ENCODE measurements around the gene FAM107B. TPM values are rescaled to one million over a fixed set of nuclear protein-coding genes. Genes with fewer than 3 reads are reported as not detected.

FAM107B gene
- total and polyA plus RNA-seq, 2 experiments from 2014 or later, result 11.0 to 17.6 TPM

DNA sequence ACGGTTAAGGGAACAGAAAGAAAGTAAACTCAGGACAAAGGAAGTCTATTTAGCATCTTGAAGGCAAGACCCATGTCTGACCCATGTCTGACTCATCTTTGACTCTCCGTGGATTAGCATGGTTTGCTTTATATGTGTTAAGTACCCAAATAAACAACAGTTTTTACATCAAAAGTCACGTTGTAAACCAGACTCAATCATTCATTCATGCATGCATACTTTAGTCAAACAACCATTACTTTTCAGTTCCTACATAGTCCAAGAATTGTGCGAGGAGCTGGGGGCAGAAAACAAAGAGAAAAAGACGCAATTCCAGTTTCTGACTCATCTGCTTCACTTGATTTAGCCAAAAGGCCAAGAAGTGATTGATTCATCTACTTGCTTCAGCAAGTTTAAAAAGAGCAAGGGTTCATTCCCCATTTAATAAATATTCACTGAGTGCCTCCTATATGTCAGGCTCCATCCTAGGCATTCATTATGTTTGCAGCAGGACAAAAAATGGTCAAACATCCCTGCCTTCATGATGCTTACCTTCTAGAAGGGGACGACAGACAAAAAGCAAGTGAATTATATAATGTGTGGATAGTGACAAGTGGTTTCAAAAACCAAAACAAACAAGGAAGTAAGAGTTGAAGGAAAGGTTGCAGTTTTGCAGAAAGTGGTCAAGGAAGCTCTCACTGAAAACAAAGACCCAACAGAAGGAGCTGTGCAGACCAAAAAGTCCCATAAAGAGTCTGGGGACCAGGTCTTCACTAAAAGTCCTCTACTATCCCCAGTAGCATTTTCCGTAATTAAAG is 116.2 kb downstream of the FAM107B start (continued):
- TF ChIP-seq, protein P1, sequence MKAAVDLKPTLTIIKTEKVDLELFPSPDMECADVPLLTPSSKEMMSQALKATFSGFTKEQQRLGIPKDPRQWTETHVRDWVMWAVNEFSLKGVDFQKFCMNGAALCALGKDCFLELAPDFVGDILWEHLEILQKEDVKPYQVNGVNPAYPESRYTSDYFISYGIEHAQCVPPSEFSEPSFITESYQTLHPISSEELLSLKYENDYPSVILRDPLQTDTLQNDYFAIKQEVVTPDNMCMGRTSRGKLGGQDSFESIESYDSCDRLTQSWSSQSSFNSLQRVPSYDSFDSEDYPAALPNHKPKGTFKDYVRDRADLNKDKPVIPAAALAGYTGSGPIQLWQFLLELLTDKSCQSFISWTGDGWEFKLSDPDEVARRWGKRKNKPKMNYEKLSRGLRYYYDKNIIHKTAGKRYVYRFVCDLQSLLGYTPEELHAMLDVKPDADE (IDR thresholded peaks at IDR 0.05), result no peak
- TF ChIP-seq ZNF114 (CRISPR knock-in tag; IDR thresholded peaks at IDR 0.05) (no peak), CREB1 (CRISPR knock-in tag; IDR thresholded peaks at IDR 0.05; ENCODE audit: low read depth) (no peak), POLR2AphosphoS5 (IDR thresholded peaks at IDR 0.05; ENCODE audit: low read depth) (no peak)

DNA sequence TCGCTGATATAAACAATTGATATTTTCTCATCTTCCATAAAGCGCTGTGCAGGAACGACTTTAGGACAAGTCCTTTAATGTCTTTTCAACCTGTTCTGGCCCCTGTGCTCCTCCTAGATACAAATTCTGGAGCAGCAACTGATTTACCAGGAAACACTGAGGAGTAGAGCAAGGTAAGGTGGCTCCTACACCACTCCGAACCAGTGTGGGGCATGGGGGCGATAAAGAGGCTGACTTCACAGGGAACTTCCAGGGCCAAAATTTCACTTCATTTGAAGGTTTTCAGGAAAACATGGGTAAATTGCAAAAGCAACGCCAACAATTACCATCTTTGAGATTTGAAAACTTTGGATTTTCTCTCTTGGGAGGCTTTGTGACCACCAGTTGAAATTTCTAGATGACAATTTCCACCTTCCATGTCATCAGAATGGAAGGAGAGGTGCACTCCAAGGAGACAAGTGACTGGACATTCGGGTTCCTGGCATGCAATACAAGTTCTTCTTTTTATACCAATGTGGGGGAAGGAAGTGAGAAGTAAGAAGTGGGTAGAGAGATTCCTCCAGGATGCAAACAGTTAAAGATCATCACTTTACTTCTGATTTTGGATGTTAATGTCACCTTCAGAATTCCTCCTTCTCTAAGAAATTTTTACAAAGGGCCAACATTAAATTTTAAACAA is 118.5 kb downstream of the FAM107B start:
- Histone ChIP-seq H3K4me1 (ENCODE audit: insufficient read depth) (peaks cover 7% of the 10 kb centered on the region; the same call in 1 of the 2 replicates), H3K4me3 (no peak overlapping the region), H4K20me1 (replicated peaks; ENCODE audit: insufficient read depth) (no peaks in the 10 kb centered on the region), H3K27me3 (ENCODE audit: insufficient read depth) (no peaks in the 10 kb centered on the region), H3K27ac (ENCODE audit: low read depth) (no peak overlapping the region), H3K36me3 (ENCODE audit: insufficient read depth) (no peaks in the 10 kb centered on the region), H3K4me2 (no peak overlapping the region), H3F3A (replicated peaks; ENCODE audit: low read depth) (peaks cover 3% of the 10 kb centered on the region; the same call in 1 of the 2 replicates), H3K79me2 (replicated peaks; ENCODE audit: insufficient read depth) (no peaks in the 10 kb centered on the region), H2AFZ (peak overlapping the region; percentile 89), H3K9me2 (ENCODE audit: insufficient read depth) (peaks cover 6% of the 10 kb centered on the region)
- Mint-ChIP-seq H3K9me3 (no peaks in the 10 kb centered on the region), H3K4me3 (no peak overlapping the region), H3K4me1 (peaks cover 43% of the 10 kb centered on the region), H3K36me3 (ENCODE audit: low read depth) (no peaks in the 10 kb centered on the region), H3K27me3 (ENCODE audit: insufficient read depth, low read depth, poor library complexity) (no peaks in the 10 kb centered on the region), H3K27ac (no peak overlapping the region)
- peak; percentile 66 for ATAC-seq
- TF ChIP-seq, protein P2, sequence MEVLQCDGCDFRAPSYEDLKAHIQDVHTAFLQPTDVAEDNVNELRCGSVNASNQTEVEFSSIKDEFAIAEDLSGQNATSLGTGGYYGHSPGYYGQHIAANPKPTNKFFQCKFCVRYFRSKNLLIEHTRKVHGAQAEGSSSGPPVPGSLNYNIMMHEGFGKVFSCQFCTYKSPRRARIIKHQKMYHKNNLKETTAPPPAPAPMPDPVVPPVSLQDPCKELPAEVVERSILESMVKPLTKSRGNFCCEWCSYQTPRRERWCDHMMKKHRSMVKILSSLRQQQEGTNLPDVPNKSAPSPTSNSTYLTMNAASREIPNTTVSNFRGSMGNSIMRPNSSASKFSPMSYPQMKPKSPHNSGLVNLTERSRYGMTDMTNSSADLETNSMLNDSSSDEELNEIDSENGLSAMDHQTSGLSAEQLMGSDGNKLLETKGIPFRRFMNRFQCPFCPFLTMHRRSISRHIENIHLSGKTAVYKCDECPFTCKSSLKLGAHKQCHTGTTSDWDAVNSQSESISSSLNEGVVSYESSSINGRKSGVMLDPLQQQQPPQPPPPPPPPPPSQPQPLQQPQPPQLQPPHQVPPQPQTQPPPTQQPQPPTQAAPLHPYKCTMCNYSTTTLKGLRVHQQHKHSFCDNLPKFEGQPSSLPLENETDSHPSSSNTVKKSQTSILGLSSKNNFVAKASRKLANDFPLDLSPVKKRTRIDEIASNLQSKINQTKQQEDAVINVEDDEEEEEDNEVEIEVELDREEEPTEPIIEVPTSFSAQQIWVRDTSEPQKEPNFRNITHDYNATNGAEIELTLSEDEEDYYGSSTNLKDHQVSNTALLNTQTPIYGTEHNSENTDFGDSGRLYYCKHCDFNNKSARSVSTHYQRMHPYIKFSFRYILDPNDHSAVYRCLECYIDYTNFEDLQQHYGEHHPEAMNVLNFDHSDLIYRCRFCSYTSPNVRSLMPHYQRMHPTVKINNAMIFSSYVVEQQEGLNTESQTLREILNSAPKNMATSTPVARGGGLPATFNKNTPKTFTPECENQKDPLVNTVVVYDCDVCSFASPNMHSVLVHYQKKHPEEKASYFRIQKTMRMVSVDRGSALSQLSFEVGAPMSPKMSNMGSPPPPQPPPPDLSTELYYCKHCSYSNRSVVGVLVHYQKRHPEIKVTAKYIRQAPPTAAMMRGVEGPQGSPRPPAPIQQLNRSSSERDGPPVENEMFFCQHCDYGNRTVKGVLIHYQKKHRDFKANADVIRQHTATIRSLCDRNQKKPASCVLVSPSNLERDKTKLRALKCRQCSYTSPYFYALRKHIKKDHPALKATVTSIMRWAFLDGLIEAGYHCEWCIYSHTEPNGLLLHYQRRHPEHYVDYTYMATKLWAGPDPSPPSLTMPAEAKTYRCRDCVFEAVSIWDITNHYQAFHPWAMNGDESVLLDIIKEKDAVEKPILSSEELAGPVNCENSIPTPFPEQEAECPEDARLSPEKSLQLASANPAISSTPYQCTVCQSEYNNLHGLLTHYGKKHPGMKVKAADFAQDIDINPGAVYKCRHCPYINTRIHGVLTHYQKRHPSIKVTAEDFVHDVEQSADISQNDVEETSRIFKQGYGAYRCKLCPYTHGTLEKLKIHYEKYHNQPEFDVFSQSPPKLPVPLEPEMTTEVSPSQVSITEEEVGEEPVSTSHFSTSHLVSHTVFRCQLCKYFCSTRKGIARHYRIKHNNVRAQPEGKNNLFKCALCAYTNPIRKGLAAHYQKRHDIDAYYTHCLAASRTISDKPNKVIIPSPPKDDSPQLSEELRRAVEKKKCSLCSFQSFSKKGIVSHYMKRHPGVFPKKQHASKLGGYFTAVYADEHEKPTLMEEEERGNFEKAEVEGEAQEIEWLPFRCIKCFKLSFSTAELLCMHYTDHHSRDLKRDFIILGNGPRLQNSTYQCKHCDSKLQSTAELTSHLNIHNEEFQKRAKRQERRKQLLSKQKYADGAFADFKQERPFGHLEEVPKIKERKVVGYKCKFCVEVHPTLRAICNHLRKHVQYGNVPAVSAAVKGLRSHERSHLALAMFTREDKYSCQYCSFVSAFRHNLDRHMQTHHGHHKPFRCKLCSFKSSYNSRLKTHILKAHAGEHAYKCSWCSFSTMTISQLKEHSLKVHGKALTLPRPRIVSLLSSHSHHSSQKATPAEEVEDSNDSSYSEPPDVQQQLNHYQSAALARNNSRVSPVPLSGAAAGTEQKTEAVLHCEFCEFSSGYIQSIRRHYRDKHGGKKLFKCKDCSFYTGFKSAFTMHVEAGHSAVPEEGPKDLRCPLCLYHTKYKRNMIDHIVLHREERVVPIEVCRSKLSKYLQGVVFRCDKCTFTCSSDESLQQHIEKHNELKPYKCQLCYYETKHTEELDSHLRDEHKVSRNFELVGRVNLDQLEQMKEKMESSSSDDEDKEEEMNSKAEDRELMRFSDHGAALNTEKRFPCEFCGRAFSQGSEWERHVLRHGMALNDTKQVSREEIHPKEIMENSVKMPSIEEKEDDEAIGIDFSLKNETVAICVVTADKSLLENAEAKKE (CRISPR knock-in tag; IDR thresholded peaks at IDR 0.05), result no peak
- TF ChIP-seq, protein P3, sequence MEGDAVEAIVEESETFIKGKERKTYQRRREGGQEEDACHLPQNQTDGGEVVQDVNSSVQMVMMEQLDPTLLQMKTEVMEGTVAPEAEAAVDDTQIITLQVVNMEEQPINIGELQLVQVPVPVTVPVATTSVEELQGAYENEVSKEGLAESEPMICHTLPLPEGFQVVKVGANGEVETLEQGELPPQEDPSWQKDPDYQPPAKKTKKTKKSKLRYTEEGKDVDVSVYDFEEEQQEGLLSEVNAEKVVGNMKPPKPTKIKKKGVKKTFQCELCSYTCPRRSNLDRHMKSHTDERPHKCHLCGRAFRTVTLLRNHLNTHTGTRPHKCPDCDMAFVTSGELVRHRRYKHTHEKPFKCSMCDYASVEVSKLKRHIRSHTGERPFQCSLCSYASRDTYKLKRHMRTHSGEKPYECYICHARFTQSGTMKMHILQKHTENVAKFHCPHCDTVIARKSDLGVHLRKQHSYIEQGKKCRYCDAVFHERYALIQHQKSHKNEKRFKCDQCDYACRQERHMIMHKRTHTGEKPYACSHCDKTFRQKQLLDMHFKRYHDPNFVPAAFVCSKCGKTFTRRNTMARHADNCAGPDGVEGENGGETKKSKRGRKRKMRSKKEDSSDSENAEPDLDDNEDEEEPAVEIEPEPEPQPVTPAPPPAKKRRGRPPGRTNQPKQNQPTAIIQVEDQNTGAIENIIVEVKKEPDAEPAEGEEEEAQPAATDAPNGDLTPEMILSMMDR (conservative IDR thresholded peaks at IDR 0.05; ENCODE audit: low read depth in 2 of 2), result peak; percentile 43 to 44
- TF ChIP-seq EZH2 (IDR thresholded peaks at IDR 0.05; ENCODE audit: low read depth, unreplicated experiment), result no peak
- peak; percentile 34 for DNase-seq (ENCODE audit: low spot score)

Measured in GM23338 (cell line).